Measurements from ENCODE around the gene SOCS7.

The SOCS7 gene

GRCh38 chr17:38449364-38449763 is 97.7 kb downstream of the SOCS7 start:
- H3K36me3 Mint-ChIP-seq (ENCODE audit: low read depth): no peaks in the 10 kb centered on the region
- no peaks in the 10 kb centered on the region for H3K9me3 Mint-ChIP-seq
- H3K4me1 Mint-ChIP-seq: peaks cover 49% of the 10 kb centered on the region
- H3K4me3 Mint-ChIP-seq: peak overlapping the region; percentile 40 to 79 (median 53)
- H3K27me3 Mint-ChIP-seq (ENCODE audit: low read depth): peaks cover 16% of the 10 kb centered on the region
- H3K27ac Mint-ChIP-seq: peak overlapping the region; percentile 77 to 96 (median 95)
- TF ChIP-seq, protein P1, sequence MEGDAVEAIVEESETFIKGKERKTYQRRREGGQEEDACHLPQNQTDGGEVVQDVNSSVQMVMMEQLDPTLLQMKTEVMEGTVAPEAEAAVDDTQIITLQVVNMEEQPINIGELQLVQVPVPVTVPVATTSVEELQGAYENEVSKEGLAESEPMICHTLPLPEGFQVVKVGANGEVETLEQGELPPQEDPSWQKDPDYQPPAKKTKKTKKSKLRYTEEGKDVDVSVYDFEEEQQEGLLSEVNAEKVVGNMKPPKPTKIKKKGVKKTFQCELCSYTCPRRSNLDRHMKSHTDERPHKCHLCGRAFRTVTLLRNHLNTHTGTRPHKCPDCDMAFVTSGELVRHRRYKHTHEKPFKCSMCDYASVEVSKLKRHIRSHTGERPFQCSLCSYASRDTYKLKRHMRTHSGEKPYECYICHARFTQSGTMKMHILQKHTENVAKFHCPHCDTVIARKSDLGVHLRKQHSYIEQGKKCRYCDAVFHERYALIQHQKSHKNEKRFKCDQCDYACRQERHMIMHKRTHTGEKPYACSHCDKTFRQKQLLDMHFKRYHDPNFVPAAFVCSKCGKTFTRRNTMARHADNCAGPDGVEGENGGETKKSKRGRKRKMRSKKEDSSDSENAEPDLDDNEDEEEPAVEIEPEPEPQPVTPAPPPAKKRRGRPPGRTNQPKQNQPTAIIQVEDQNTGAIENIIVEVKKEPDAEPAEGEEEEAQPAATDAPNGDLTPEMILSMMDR (IDR thresholded peaks at IDR 0.05; ENCODE audit: unreplicated experiment in 3 of 3): no peak

DNA sequence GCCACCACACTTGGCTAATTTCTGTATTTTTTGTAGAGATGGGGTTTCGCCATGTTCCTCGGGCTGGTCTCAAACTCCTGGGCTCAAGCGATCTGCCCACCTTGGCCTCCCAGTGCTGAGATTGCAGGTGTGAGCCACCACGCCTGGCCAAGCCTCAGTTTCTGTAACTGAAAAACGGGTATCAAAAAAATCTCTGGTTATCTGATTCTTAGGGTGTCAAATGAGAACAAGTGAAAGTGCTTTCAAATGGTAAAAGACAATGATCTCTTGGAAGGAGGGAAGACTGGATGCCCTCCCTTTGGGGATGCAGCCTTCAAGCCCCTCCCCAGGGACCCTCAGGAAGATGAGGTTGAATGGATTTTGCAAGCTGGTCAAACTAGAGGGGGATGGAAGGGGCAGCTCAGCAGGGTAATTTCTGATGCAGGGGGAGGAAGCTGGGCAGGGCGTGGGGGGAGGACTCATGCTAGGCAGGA is 98.9 kb downstream of the SOCS7 start:
- Mint-ChIP-seq H3K27ac (peak overlapping the region; percentile 89 to 95 (median 94)), H3K4me3 (peak overlapping the region; percentile 85 to 87 (median 87)), H3K27me3 (ENCODE audit: low read depth) (peaks cover 18% of the 10 kb centered on the region), H3K9me3 (no peaks in the 10 kb centered on the region), H3K4me1 (peaks cover 58% of the 10 kb centered on the region), H3K36me3 (ENCODE audit: low read depth) (no peaks in the 10 kb centered on the region)
- TF ChIP-seq, protein P1 (IDR thresholded peaks at IDR 0.05; ENCODE audit: unreplicated experiment in 3 of 3): no peak

DNA sequence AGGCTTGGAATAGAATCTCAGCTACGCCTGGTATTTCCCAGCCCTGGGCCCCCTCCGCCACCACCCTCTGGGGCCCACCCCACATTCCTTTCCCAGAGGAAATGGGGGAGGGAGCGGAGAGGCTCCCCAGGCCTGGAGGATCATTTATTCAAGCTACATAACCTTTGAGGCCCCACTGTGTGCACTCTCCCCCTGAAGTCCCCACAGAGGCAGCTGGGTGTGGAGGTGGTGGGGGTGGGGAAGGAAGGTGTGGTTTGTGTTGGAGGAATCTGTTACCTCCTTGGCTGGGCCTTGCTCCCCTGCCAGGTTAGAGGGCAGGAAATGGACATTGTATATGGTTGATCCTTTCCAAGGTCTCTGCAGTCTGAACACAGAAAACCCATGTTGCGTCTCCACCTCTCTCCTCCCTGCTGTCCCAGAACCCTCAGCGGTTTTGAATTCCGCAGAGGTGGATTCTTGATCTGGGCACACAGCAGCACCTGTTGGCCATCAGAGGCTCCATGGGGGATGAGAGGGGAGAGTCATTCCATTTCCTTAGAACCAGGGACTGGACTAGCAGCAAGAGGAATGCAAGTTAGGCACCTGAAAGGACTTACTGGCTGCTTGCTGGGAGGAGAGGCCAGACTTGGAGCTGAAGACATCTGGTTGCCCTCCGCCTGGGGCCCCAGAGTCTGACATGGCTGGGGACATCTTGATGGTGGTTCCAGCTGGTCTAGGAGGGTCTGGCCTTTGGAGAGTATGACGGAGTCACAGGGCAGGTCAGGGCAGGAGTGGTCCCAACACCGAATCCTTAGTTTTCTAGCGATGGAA is 99.6 kb downstream of the SOCS7 start:
- H3K36me3 Mint-ChIP-seq (ENCODE audit: low read depth): no peaks in the 10 kb centered on the region
- no peaks in the 10 kb centered on the region for H3K9me3 Mint-ChIP-seq

DNA sequence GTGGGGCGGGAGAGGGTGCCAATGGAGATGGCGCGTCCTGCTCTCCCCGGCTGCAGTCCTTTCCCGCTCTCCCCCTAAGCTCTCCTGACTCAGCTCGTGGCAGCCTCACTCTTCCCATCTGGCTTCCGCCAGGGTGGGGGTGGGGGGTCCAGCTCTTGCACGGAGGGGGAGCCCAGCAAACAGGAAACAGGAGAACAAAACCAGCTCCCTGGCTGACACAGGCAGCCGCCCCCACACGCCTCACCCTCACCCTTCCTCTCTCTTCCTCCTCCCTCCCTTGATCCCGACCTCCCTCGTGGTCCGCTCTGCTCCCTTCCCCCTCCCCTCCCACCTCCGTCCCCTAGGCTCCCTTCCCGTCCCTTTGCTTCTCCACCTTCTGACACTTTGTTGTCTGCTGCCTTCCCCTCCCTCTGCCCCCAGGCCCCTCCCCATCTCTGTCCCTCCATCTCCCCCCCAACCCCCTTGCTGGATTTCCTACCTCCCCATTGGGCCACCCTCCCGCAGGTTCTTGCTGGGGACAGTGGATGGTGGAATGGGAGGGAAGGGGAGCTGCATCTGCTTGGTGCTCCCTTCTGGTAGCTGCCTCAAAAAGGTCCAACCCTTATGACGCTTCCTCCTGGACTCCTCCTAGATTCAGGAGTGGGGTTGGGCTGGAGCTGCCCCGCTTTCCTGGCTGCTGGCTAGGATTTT is 100.3 kb downstream of the SOCS7 start:
- peak overlapping the region; percentile 85 to 87 (median 87) for H3K4me3 Mint-ChIP-seq
- peaks cover 69% of the 10 kb centered on the region for H3K4me1 Mint-ChIP-seq
- H3K36me3 Mint-ChIP-seq (ENCODE audit: low read depth): no peaks in the 10 kb centered on the region
- peak overlapping the region; percentile 89 to 95 (median 94) for H3K27ac Mint-ChIP-seq
- TF ChIP-seq, protein P1 (IDR thresholded peaks at IDR 0.05; ENCODE audit: unreplicated experiment in 3 of 3): no peak
- H3K27me3 Mint-ChIP-seq (ENCODE audit: low read depth): peaks cover 25% of the 10 kb centered on the region
- H3K9me3 Mint-ChIP-seq: no peaks in the 10 kb centered on the region

More for the DNA sequence above, 99.6 kb downstream of the SOCS7 start:
- TF ChIP-seq, protein P1 (IDR thresholded peaks at IDR 0.05; ENCODE audit: unreplicated experiment in 3 of 3): no peak
- peaks cover 24% of the 10 kb centered on the region for H3K27me3 Mint-ChIP-seq (ENCODE audit: low read depth)
- H3K4me3 Mint-ChIP-seq: peak overlapping the region; percentile 85 to 87 (median 87)
- H3K4me1 Mint-ChIP-seq: peaks cover 63% of the 10 kb centered on the region
- peak overlapping the region; percentile 89 to 95 (median 94) for H3K27ac Mint-ChIP-seq

DNA sequence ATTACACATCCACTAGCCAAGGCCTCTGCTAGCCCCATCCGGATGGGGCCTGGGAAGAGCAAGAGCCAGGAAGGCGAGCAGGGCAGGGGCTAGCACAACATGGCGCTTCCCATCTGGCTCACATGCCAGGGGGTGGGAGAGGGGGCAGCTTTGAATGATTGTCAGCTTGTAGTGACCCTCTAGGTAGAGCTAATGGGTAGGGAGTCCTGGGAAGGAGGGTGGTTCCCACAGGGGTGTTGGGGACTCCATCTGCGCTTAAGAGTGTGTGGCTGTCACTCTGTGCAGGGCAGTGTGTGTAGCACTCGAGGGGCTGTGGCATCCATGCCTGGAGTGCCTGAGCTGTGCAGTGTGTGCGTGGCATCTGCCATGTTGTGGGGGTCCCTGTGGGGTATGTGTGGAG is 101.1 kb downstream of the SOCS7 start:
- peaks cover 76% of the 10 kb centered on the region for H3K4me1 Mint-ChIP-seq
- no peaks in the 10 kb centered on the region for H3K36me3 Mint-ChIP-seq (ENCODE audit: low read depth)
- H3K27me3 Mint-ChIP-seq (ENCODE audit: low read depth): peaks cover 25% of the 10 kb centered on the region
- H3K9me3 Mint-ChIP-seq: no peaks in the 10 kb centered on the region
- TF ChIP-seq, protein P1 (IDR thresholded peaks at IDR 0.05; ENCODE audit: unreplicated experiment in 3 of 3): no peak
- peak overlapping the region; percentile 89 to 95 (median 94) for H3K27ac Mint-ChIP-seq
- H3K4me3 Mint-ChIP-seq: peak overlapping the region; percentile 85 to 87 (median 87)

Data from nephron (organoid).